ENCODE results near the gene ANKMY2. TPM values are rescaled to one million over a fixed set of nuclear protein-coding genes. Genes with fewer than 3 reads are reported as not detected.
"Not testable (repeated sequence)": the region's sequence is repeated elsewhere in the genome, so short reads cannot be mapped to it uniquely, and the experiment has no call there.

The ANKMY2 gene
- total RNA-seq, 1 donor from 2014 or later: 13.8 TPM

- intact Hi-C loops (cut with DNase I): no loop called here
- H3K27me3 ChIP-seq: no peaks in the 10 kb centered on the region
- no peak overlapping the region for H3K4me3 ChIP-seq
- H3K9me3 ChIP-seq: no peaks in the 10 kb centered on the region
- peaks cover 44% of the 10 kb centered on the region for H3K4me1 ChIP-seq
- H3K36me3 ChIP-seq: no peaks in the 10 kb centered on the region
- peak in 1 of 2 donors; percentile 98 for DNase-seq (ENCODE audit: extremely low spot score in 2 of 2)
- TF ChIP-seq POLR2A (IDR thresholded peaks at IDR 0.05) (no peak), POLR2AphosphoS5 (IDR thresholded peaks at IDR 0.05; ENCODE audit: insufficient read depth in 1 of 2, low read depth in 1 of 2) (peak; percentile 44 to 91)
- peak overlapping the region; percentile 64 for H3K27ac ChIP-seq
Observed at GRCh38 chr7:16668049-16668858, 22.7 kb upstream of the ANKMY2 start.

- TF ChIP-seq CTCF (IDR thresholded peaks at IDR 0.05): no peak
- TF ChIP-seq POLR2AphosphoS5 (IDR thresholded peaks at IDR 0.05; ENCODE audit: insufficient read depth in 1 of 2, low read depth in 1 of 2): peak in 1 of 2 donors; percentile 46
- H3K9me3 ChIP-seq: no peaks in the 10 kb centered on the region
- peaks cover 44% of the 10 kb centered on the region for H3K4me1 ChIP-seq
- H3K4me3 ChIP-seq: no peak overlapping the region
- intact Hi-C loops (cut with DNase I): no loop called here
- DNase-seq (ENCODE audit: extremely low spot score in 2 of 2): no peak
- H3K36me3 ChIP-seq: no peaks in the 10 kb centered on the region
- peak overlapping the region; percentile 64 for H3K27ac ChIP-seq
- H3K27me3 ChIP-seq: no peaks in the 10 kb centered on the region
Observed at GRCh38 chr7:16667355-16667754, 21.8 kb upstream of the ANKMY2 start.

GRCh38 chr7:16661924-16662323 lies 16.4 kb upstream of the ANKMY2 start:
- H3K4me3 ChIP-seq: no peak overlapping the region
- peaks cover 21% of the 10 kb centered on the region for H3K4me1 ChIP-seq
- no peak for TF ChIP-seq POLR2A (IDR thresholded peaks at IDR 0.05)
- no peak for TF ChIP-seq POLR2AphosphoS5 (IDR thresholded peaks at IDR 0.05; ENCODE audit: insufficient read depth in 1 of 2, low read depth in 1 of 2)
- no peak for TF ChIP-seq CTCF (IDR thresholded peaks at IDR 0.05)
- H3K36me3 ChIP-seq: no peaks in the 10 kb centered on the region
- no peak overlapping the region for H3K27ac ChIP-seq
- H3K27me3 ChIP-seq: no peaks in the 10 kb centered on the region
- intact Hi-C loops (cut with DNase I): no loop called here
- DNase-seq (ENCODE audit: extremely low spot score in 2 of 2): no peak
- no peaks in the 10 kb centered on the region for H3K9me3 ChIP-seq

DNA sequence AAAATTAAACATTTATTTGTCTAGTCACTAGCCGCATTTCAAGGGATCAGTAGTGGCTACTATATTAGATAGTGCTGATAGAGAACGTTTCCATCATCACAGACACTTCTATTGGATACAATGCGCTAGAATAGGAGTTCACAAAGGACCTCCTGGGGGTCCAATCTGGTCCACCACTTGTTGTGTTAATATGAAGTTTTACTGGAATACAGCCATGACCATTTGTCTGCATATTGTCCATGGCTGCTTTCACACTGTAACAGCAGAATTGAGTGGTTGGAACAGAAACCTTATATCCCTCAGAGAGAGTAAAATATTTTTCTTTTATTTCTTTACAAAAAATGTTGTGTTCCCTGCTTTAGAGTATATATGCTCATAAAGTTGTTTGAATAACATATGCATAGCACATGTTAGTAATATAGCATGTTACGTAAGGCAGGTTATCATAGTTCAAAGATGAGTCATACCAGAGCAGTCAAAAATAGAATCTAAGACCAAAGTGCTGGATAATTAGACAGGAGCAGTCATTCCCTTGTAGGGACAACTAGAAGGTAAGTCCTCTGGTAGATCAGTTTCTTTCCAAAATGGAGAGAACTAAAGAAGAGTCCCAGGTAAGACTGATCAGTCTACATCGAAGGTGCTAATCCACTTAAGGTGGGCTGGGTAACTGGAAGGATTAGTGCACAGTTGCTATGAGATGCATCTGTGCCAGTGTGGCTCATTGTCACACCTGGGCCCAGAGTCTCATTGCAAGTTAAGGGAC lies 15.3 kb upstream of the ANKMY2 start:
- H3K4me1 ChIP-seq: peaks cover 21% of the 10 kb centered on the region
- intact Hi-C loops (cut with DNase I): no loop called here
- no peak overlapping the region for H3K4me3 ChIP-seq
- H3K9me3 ChIP-seq: no peaks in the 10 kb centered on the region
- no peak overlapping the region for H3K27ac ChIP-seq
- no peaks in the 10 kb centered on the region for H3K36me3 ChIP-seq
- H3K27me3 ChIP-seq: no peaks in the 10 kb centered on the region
- TF ChIP-seq POLR2A (IDR thresholded peaks at IDR 0.05) (no peak), POLR2AphosphoS5 (IDR thresholded peaks at IDR 0.05; ENCODE audit: insufficient read depth in 1 of 2, low read depth in 1 of 2) (peak in 1 of 2 donors; percentile 69)
- no peak for DNase-seq (ENCODE audit: extremely low spot score in 2 of 2)

- H3K27me3 ChIP-seq: not testable (repeated sequence)
Observed at GRCh38 chr7:16659854-16660497, 14.4 kb upstream of the ANKMY2 start.

GRCh38 chr7:16657656-16658279 lies 12.2 kb upstream of the ANKMY2 start:
- Histone ChIP-seq H3K27ac (no peak overlapping the region), H3K4me3 (no peak overlapping the region), H3K27me3 (no peaks in the 10 kb centered on the region), H3K36me3 (no peaks in the 10 kb centered on the region), H3K9me3 (no peaks in the 10 kb centered on the region), H3K4me1 (peaks cover 29% of the 10 kb centered on the region)
- intact Hi-C loops (cut with DNase I): no loop called here
- no peak for TF ChIP-seq POLR2AphosphoS5 (IDR thresholded peaks at IDR 0.05; ENCODE audit: insufficient read depth in 1 of 2, low read depth in 1 of 2)
- TF ChIP-seq CTCF (IDR thresholded peaks at IDR 0.05): no peak
- TF ChIP-seq POLR2A (IDR thresholded peaks at IDR 0.05): no peak
- no peak for DNase-seq (ENCODE audit: extremely low spot score in 2 of 2)

More at GRCh38 chr7:16659854-16660497, 14.4 kb upstream of the ANKMY2 start:
- DNase-seq (ENCODE audit: extremely low spot score in 2 of 2); H3K36me3 ChIP-seq; intact Hi-C loops (cut with DNase I); H3K4me3 ChIP-seq; H3K9me3 ChIP-seq; H3K27ac ChIP-seq: not testable (repeated sequence)
- peaks cover 21% of the 10 kb centered on the region for H3K4me1 ChIP-seq

All from vagina (tissue), 2 donors.